ENCODE data around the gene IGSF22.

The IGSF22 gene

GRCh38 chr11:18704045-18704645 lies 21.8 kb downstream of the IGSF22 start:
- TF ChIP-seq CTCF (IDR thresholded peaks at IDR 0.05; ENCODE audit: low read depth, low read length) = no peak
- DNase-seq (ENCODE audit: low read depth in 2 of 2) = no peak
- H3K4me3 ChIP-seq (replicated peaks in 1 of 2; ENCODE audit: low read depth in 2 of 2, low read length in 2 of 2) = no peak overlapping the region

GRCh38 chr11:18703001-18703763 lies 22.8 kb downstream of the IGSF22 start:
- TF ChIP-seq CTCF (IDR thresholded peaks at IDR 0.05; ENCODE audit: low read depth, low read length) = no peak
- no peak for DNase-seq (ENCODE audit: low read depth in 2 of 2)
- H3K4me3 ChIP-seq (replicated peaks in 1 of 2; ENCODE audit: low read depth in 2 of 2, low read length in 2 of 2) = no peak overlapping the region

- no peak overlapping the region for H3K4me3 ChIP-seq (replicated peaks in 1 of 2; ENCODE audit: low read depth in 2 of 2, low read length in 2 of 2)
- no peak for DNase-seq (ENCODE audit: low read depth in 2 of 2)
- TF ChIP-seq CTCF (IDR thresholded peaks at IDR 0.05; ENCODE audit: low read depth, low read length) = no peak
Observed at GRCh38 chr11:18701614-18702216, 24.3 kb downstream of the IGSF22 start.

- no peak for TF ChIP-seq CTCF (IDR thresholded peaks at IDR 0.05; ENCODE audit: low read depth, low read length)
- no peak for DNase-seq (ENCODE audit: low read depth in 2 of 2)
- H3K4me3 ChIP-seq (replicated peaks in 1 of 2; ENCODE audit: low read depth in 2 of 2, low read length in 2 of 2) = no peak overlapping the region
Observed at GRCh38 chr11:18700872-18701271, 25.1 kb downstream of the IGSF22 start.

- no peak for DNase-seq (ENCODE audit: low read depth in 2 of 2)
- H3K4me3 ChIP-seq (replicated peaks in 1 of 2; ENCODE audit: low read depth in 2 of 2, low read length in 2 of 2) = no peak overlapping the region
- no peak for TF ChIP-seq CTCF (IDR thresholded peaks at IDR 0.05; ENCODE audit: low read depth, low read length)
Observed at GRCh38 chr11:18700375-18700774, 25.6 kb downstream of the IGSF22 start.

GRCh38 chr11:18699848-18700261 lies 26.1 kb downstream of the IGSF22 start:
- no peak overlapping the region for H3K4me3 ChIP-seq (replicated peaks in 1 of 2; ENCODE audit: low read depth in 2 of 2, low read length in 2 of 2)
- no peak for TF ChIP-seq CTCF (IDR thresholded peaks at IDR 0.05; ENCODE audit: low read depth, low read length)
- DNase-seq (ENCODE audit: low read depth in 2 of 2) = no peak

Measured in cardiac fibroblast (primary cell).